Esophagus muscularis mucosa (tissue), 4 donors: Measurements from ENCODE around the gene TCF23.

ENCODE experiments used
- EP300 ChIP-seq: sonication (generic); formaldehyde crosslinking; IDR thresholded peaks from one replicate; pipeline ENCODE4 v1.6.1; 2017; ENCODE audit warnings: antibody characterized with exemption
- POLR2A ChIP-seq: fragments of 450-650 bp; IDR thresholded peaks from one replicate; pipeline ENCODE4 v1.6.1; 2017; ENCODE audit warnings: antibody characterized with exemption, moderate library complexity, mild to moderate bottlenecking, low read depth
- POLR2AphosphoS5 ChIP-seq, 2 donors: sonication (generic); formaldehyde crosslinking; IDR thresholded peaks; one replicate each; pipeline ENCODE4 v1.6.1; 2017; ENCODE audit warnings: antibody characterized with exemption in 2 of 2
- TF ChIP-seq, protein P1 (sequence below), 3 experiments: fragments of 200-600 bp in 2 of 3; fragments of 450-650 bp in 1 of 3; sonication (generic) in 2 of 3; IDR thresholded peaks; one replicate each; pipeline ENCODE4 v1.5.1; 2017 to 2019; ENCODE audit warnings: antibody characterized with exemption in 3 of 3, mild to moderate bottlenecking in 2 of 3, moderate library complexity in 1 of 3

DNA sequence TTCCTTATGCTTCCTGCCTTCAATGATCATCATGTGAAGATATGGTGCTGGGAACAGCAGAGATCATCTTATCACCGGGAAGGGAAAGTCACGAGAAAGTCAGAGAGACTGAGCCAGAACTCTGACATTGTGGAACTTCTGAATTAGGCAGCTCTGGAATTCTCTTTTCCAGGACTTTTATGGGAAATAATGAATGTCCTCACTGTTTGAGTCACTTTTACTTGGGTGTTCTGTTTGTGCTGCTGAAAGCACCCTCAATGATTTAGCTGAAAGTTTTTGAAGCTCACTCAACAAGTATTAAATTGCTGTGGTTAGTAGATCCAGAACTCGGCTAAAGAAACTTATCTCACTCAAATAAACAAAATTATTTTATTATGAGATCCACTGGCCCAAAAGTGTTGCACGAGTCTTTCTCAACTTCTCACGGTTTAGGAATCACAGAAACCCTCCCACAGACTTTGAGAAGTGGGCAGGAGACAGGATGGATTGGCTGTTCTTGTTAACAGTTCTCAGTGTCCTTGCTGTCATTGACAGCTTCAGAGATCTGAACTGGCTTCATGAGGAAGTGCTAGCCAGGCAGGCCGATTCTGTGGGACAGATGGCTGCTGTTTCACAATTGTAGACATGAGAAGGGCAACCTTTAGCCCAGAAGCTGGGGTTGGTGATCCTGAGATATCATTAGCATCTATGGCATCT lies 36.7 kb downstream of the TCF23 start:
- TF ChIP-seq, protein P1, sequence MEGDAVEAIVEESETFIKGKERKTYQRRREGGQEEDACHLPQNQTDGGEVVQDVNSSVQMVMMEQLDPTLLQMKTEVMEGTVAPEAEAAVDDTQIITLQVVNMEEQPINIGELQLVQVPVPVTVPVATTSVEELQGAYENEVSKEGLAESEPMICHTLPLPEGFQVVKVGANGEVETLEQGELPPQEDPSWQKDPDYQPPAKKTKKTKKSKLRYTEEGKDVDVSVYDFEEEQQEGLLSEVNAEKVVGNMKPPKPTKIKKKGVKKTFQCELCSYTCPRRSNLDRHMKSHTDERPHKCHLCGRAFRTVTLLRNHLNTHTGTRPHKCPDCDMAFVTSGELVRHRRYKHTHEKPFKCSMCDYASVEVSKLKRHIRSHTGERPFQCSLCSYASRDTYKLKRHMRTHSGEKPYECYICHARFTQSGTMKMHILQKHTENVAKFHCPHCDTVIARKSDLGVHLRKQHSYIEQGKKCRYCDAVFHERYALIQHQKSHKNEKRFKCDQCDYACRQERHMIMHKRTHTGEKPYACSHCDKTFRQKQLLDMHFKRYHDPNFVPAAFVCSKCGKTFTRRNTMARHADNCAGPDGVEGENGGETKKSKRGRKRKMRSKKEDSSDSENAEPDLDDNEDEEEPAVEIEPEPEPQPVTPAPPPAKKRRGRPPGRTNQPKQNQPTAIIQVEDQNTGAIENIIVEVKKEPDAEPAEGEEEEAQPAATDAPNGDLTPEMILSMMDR (IDR thresholded peaks at IDR 0.05) = no peak
- TF ChIP-seq POLR2A (no peak), POLR2AphosphoS5 (IDR thresholded peaks at IDR 0.05) (no peak), EP300 (no peak)
